NCI-H1436 (cell line): ENCODE results near the gene HS3ST3B1.

Source experiments
- DNase-seq: peaks from one replicate; lab custom pipeline; 2025; lab: John Stamatoyannopoulos, UW

Gene HS3ST3B1

GRCh38 chr17:14300575-14301278 is at the start of gene HS3ST3B1:
Gene HS3ST3B1, plus strand, starts transcription at chr17:14301081. Its CDS starts 438 bp downstream, at chr17:14301519.
- peak; percentile 79 for DNase-seq

DNA sequence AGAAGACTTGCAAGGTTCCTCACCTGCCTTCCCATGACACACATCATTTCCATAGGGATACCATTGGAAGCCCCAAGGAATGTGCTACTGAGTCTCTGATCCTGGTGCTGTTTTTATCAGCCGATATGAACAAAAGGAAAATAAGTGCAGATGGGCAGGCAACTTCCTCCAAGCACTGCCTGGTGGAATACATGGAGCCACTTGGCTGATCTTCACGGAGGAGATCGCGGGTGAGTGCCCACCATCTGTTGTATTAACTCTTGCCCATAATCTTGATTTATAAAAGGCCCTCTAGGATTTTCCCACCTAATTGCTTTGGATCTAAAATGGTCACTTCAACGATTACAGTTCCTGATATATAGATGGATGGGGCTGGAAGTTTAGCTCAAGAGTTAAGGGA is 39.5 kb upstream of the HS3ST3B1 start:
- DNase-seq, result no peak

GRCh38 chr17:14268264-14268663 is 32.6 kb upstream of the HS3ST3B1 start:
- DNase-seq, result no peak

DNA sequence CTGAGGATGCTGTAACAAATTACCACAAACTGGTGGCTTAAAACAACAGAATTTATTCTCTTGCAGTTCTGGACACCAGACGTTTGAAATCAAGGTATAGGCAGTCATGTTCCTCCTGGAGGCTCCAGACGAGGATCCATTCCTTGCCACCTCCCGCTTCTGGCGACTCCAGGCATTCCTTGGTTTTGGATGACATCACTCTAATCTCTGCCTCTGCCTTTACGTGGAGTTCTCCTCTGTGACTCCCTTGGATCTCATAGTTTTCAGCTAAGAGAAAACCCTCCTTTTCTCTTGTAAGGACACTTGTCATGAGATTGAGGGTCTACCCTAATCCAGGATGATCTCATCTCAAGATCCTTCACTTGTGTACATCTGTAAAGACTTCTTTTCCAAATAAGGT is 31.4 kb upstream of the HS3ST3B1 start:
- DNase-seq, result no peak

- DNase-seq, result no peak
These were observed 30.4 kb upstream of the HS3ST3B1 start for GRCh38 chr17:14270508-14270907.

GRCh38 chr17:14276535-14277250 is 24.2 kb upstream of the HS3ST3B1 start:
- no peak for DNase-seq

GRCh38 chr17:14281530-14281929 is 19.4 kb upstream of the HS3ST3B1 start:
- no peak for DNase-seq

- no peak for DNase-seq
These were observed 18.2 kb upstream of the HS3ST3B1 start for GRCh38 chr17:14282726-14283125.

GRCh38 chr17:14289162-14289561 is 11.7 kb upstream of the HS3ST3B1 start:
- DNase-seq, result no peak

- no peak for DNase-seq
These were observed 6.0 kb upstream of the HS3ST3B1 start for GRCh38 chr17:14294876-14295275.

DNA sequence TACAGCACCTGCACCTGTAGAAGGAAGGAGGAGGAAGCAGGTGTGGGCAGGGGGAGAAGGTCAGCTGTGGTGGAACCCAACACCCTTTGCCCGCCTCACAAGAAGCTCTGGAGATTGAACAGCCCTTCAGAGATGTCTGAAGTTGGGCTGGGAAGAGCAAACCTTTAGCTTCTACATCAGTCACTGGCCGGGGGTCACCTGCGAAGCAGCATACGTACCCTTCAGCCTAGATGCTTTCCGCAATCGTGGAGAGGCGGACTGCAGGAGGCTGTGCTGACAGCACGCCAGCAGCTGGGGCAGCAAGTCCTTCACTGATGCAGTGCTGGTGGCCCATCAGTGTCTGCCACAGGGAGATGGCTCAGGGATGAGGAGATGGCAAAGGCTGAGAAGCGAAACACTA is 5.2 kb upstream of the HS3ST3B1 start:
- no peak for DNase-seq

DNA sequence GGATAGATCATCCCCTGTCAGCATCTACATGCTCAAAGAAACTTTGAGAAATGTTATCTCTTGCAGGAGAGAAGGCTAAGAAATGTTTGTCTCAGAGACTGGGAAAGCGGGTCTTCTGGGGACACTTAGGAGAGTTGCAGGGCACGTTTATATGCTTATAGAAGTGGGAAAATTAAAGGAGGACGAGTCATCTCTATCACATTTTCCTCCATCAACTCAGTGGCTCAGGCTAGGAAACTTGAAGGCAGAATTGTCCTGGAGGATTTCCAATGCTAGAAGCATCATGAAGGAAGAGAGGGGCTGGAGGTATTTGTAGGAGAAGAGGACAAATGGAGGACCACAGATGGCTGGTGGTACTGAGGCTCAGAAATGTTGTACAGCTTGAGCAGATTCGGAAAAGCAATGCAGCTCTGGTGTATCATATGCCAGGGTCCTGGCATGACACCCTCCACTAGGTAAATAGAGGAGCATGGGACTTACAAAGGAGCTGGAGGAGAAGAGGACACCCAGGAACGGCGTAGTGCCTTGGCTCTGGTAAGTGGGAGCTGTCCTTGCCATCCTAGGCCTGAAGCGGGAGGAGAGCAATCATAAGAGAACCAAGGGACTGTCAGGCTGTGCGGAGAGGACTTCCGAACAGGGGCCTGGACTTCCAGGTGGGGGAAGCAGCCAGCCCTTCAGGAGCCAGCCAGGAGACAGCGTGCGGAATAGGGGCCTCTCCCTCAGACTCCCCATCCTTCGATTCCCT is 4.5 kb upstream of the HS3ST3B1 start:
- DNase-seq, result no peak

DNA sequence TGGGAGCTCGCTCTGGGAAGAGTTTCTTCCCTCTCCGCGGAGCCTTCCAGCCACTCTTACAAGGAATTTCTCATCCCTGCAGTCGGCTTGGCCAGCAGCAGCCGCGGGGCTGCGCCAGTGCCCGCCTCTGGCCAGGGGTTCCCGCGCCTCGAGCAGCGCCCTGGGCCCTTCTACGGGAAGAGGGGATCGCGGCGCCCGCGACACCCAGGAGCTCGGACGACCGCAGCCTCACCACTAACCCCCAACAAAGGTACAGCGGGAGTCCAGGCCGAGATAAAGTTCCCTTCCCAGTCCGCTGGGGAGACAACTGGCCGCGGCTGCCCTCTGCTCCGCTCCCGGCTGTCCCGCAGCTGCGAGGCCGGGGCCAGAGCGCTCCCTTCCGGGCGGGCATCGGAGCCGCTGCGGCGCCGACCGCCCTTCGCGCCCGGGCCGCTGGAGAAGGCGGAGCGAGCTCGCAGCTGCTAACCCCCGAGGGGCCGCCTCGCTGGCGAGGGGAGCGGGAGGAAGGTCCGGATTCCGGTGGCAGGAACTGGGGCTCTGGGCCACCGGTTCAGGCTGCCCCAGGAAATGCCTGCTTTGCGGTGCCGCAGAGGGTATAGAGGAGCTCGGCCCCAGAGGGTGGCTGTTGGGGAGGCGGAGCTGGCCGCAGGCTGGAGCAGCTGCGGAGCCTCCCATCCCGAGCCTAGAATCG is 3.6 kb upstream of the HS3ST3B1 start:
- no peak for DNase-seq

- DNase-seq, result no peak
These were observed 2.5 kb upstream of the HS3ST3B1 start for GRCh38 chr17:14298221-14298946.

DNA sequence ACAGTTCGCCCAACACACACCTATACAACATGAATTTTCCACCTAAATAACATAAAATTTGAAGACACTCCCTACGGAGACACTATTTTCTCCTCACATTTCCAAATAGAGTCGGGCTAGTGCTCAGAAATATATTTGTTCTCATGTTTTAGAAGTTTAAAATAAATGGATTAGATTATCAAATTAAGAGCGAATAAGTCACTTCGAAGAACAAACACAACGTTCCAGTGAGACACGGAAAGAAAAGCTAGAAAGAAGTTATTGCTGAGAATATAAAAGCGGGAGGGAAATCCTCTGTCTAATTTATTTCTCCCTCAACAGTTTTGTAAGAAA is 2.0 kb upstream of the HS3ST3B1 start:
- DNase-seq, result no peak

- no peak for DNase-seq
These were observed 1.4 kb upstream of the HS3ST3B1 start for GRCh38 chr17:14299280-14300141.

- no peak for DNase-seq
These were observed 604 bp downstream of the HS3ST3B1 start for GRCh38 chr17:14301279-14302090.

GRCh38 chr17:14302091-14302430 is 1.2 kb downstream of the HS3ST3B1 start:
- DNase-seq, result no peak

DNA sequence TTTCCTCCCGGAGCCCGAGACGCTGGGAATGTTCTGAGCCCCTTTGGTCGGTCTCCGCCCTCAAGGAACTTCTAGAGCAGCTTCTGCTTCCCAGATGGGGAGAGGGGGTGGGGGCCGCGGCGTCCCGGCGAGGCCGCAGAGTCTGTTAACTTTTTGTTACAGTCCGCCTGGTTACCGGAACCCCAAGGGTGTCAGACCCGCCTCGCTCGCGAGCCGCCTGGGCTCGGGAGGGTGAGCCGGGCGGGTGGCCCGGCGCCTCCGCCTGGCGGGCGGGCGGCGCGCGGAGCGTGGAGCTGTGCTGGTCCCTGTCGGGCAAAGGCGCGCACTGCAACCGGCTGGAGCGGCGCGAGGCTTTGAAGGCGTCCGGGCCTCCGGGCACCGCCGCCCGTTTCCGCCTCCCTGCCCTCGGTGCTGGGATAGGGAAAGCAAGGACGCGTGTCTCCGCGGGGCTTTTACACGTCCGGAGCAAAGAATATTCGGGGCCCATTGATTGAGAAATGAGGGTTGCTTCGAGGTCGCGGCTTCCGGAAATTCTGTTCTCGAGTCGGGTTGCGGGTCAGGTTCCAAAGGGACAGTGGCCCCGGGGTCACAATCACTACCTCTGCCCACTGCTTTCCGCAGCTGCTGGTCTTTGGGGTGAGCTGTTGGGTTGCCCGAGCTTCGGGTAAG is 1.7 kb downstream of the HS3ST3B1 start:
- peak; percentile 42 for DNase-seq
